ENCODE results near the gene AGPAT4.

Gene AGPAT4

DNA sequence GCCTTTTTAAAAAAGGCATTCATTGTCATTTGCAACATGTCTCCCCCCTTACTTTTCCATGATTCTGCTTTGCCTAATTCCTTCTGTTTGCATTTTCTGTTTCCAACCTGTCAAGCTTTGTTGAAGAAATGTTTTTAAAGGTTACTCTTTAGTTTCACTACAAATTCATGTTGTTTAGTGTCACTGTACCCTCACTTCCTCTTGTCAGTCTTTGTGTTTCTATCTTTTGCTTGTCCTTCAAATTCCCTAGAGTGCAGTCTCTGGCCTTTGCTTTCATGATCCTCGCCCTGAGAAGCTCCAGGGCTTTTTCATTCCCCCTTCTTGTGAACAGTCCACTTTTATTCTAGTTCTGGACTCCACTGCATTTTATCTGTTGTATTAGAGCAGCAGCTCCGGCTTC lies 191.6 kb downstream of the AGPAT4 start:
- in situ Hi-C loops (cut with MboI; ENCODE audit: low sequenced_read_pairs): no loop called here

DNA sequence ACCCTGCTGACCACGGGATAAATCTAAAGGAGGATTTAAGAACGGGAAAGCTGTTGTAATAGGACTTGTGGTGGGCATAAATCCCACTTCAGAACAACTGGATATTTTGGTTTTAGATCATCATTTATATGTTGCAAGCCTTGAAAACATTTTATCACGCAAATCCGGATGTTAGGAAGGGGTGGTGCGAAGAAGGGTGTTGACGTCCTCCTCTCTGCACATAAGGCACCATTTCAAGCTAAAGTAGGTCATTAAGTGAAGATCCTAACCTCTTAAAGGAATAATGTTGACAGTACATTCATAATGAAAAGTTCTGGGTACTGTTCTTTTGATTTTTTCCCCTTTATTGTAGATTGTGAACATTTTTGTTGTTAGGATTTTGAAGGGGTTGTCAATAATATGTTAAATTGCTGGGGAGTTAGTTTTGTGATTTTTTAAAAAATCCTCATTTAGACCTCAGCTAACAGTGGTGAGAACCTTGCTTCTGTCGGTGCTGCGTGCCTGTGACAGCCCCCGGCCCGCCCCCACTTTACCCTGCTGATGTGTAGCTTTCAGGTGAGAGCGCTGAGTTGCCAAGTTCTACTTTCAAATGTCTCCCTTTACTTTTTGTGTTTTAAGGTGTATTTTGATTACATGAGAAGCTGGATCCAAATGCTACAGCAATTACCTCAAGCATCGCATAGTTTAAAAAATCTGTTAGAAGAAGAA lies 193.4 kb downstream of the AGPAT4 start:
- in situ Hi-C loops (cut with MboI; ENCODE audit: low sequenced_read_pairs): no loop called here
